NCI-H2171 (cell line): ENCODE data around the gene GALNT1.

ENCODE experiments used
- DNase-seq: peaks from one replicate; lab custom pipeline; 2025; lab: John Stamatoyannopoulos, UW

The GALNT1 gene

GRCh38 chr18:35680139-35680551 is 98.6 kb downstream of the GALNT1 start:
- DNase-seq: no peak

GRCh38 chr18:35682281-35682867 is 100.8 kb downstream of the GALNT1 start:
- DNase-seq: no peak

GRCh38 chr18:35683021-35683420 is 101.5 kb downstream of the GALNT1 start:
- DNase-seq: no peak

- DNase-seq: no peak
These were observed 107.2 kb downstream of the GALNT1 start for GRCh38 chr18:35688757-35689156.

GRCh38 chr18:35689728-35690127 is 108.2 kb downstream of the GALNT1 start:
- DNase-seq: no peak

- DNase-seq: no peak
These were observed 110.1 kb downstream of the GALNT1 start for GRCh38 chr18:35691625-35692024.

GRCh38 chr18:35692866-35693265 is 111.3 kb downstream of the GALNT1 start:
- DNase-seq: no peak

GRCh38 chr18:35693829-35694228 is 112.3 kb downstream of the GALNT1 start:
- DNase-seq: no peak

GRCh38 chr18:35694808-35695207 is 113.3 kb downstream of the GALNT1 start:
- DNase-seq: no peak

- DNase-seq: peak; percentile 54
These were observed 113.8 kb downstream of the GALNT1 start for GRCh38 chr18:35695384-35695783.

- DNase-seq: peak; percentile 39
These were observed 114.3 kb downstream of the GALNT1 start for GRCh38 chr18:35695803-35696202.

- no peak for DNase-seq
These were observed 114.8 kb downstream of the GALNT1 start for GRCh38 chr18:35696307-35696706.

- DNase-seq: no peak
These were observed 116.3 kb downstream of the GALNT1 start for GRCh38 chr18:35697869-35698268.

GRCh38 chr18:35703043-35703688 is 121.6 kb downstream of the GALNT1 start:
- DNase-seq: no peak

- no peak for DNase-seq
These were observed 124.4 kb downstream of the GALNT1 start for GRCh38 chr18:35705988-35706387.

- DNase-seq: no peak
These were observed 125.7 kb downstream of the GALNT1 start for GRCh38 chr18:35707247-35707646.

GRCh38 chr18:35707674-35708073 is 126.1 kb downstream of the GALNT1 start:
- no peak for DNase-seq

- DNase-seq: no peak
These were observed 129.0 kb downstream of the GALNT1 start for GRCh38 chr18:35710581-35710980.

GRCh38 chr18:35711227-35711626 is 129.7 kb downstream of the GALNT1 start:
- no peak for DNase-seq

- no peak for DNase-seq
These were observed 132.0 kb downstream of the GALNT1 start for GRCh38 chr18:35713545-35713944.

- no peak for DNase-seq
These were observed 133.0 kb downstream of the GALNT1 start for GRCh38 chr18:35714539-35714938.

GRCh38 chr18:35715139-35715538 is 133.6 kb downstream of the GALNT1 start:
- DNase-seq: no peak

- DNase-seq: no peak
These were observed 134.8 kb downstream of the GALNT1 start for GRCh38 chr18:35716169-35716831.
